GM12878 (cell line): ENCODE results near the gene TNFSF8. TPM values are rescaled to one million over a fixed set of nuclear protein-coding genes. Genes with fewer than 3 reads are reported as not detected.

Experiments
- ATAC-seq: fragments of 200-7000 bp; cut with Tn5 transposase; 3 replicates; pipeline ENCODE4 v1.9.1; 2020; ENCODE audit warnings: mild to moderate bottlenecking, moderate library complexity
- BruUV-seq: library from RNA; stranded (reverse); fragments of 400-500 nt; replicated peaks from 2 replicates; lab custom pipeline; 2021; lab: Mats Ljungman, UMichigan
- CTCF ChIA-PET: fragments of 300-600 bp; sonication (Branson Sonifier 250); formaldehyde crosslinking; extraction: SDS; loops from one replicate; lab custom pipeline; 2021; ENCODE audit warnings: inconsistent platforms; lab: Yijun Ruan, JAX
- POLR2A ChIA-PET: fragments of 350-600 bp; formaldehyde crosslinking; extraction: SDS; loops from one replicate; lab custom pipeline; 2021; ENCODE audit warnings: inconsistent platforms; lab: Charles Lee
- RAD21 ChIA-PET: fragments of 300-600 bp; sonication (Branson Sonifier 250); formaldehyde crosslinking; loops from one replicate; lab custom pipeline; 2023; ENCODE audit warnings: antibody characterized with exemption; ENCODE audit not compliant: unreplicated experiment; lab: Charles Lee
- SMC1A ChIA-PET: fragments of 300-600 bp; sonication (Branson Sonifier 250); formaldehyde crosslinking; loops from one replicate; lab custom pipeline; 2023; ENCODE audit not compliant: unreplicated experiment, uncharacterized antibody; lab: Charles Lee
- DNase-seq: peaks from one replicate; pipeline ENCODE4 v3.0.0-alpha.2; 2011; ENCODE audit warnings: low read depth, low spot score
- FAIRE-seq: peaks from 3 replicates; lab custom pipeline; 2011; peaks lifted over from hg19 to GRCh38; lab: Jason Lieb, UNC
- H2AFZ ChIP-seq: 2 replicates; pipeline ENCODE4 v1.6.0; 2011; ENCODE audit warnings: low read depth, low read length, control low read depth; ENCODE audit not compliant: control insufficient read depth
- H3K27ac ChIP-seq: 2 replicates; pipeline ENCODE4 v1.5.1; 2011; ENCODE audit warnings: control low read depth; ENCODE audit not compliant: control insufficient read depth, insufficient read depth
- H3K27me3 ChIP-seq, 2 experiments: replicated peaks in 1 of 2; 2 replicates each; pipeline versions ENCODE4 v1.6.0 to v1.6.1; 2011; ENCODE audit warnings: low read length in 1 of 2; ENCODE audit not compliant: control insufficient read depth in 2 of 2, insufficient read depth in 2 of 2
- H3K36me3 ChIP-seq, 2 experiments: 2 replicates each; pipeline ENCODE4 v1.5.1; 2011; ENCODE audit warnings: low read length in 1 of 2; ENCODE audit not compliant: control insufficient read depth in 2 of 2, insufficient read depth in 2 of 2
- H3K4me1 ChIP-seq: 2 replicates; pipeline ENCODE4 v1.6.1; 2011; ENCODE audit warnings: mild to moderate bottlenecking, low read length, moderate library complexity, mixed read lengths; ENCODE audit not compliant: control insufficient read depth, insufficient read depth
- H3K4me2 ChIP-seq: 2 replicates; pipeline ENCODE4 v1.6.0; 2011; ENCODE audit warnings: control low read depth; ENCODE audit not compliant: control insufficient read depth, insufficient read depth
- H3K4me3 ChIP-seq: fragments of 200-600 bp; sonication (generic); 2 replicates; pipeline ENCODE4 v1.5.1; 2016
- H3K79me2 ChIP-seq: 2 replicates; pipeline ENCODE4 v1.6.0; 2011; ENCODE audit warnings: low read length; ENCODE audit not compliant: control insufficient read depth, insufficient read depth
- H3K9ac ChIP-seq: 2 replicates; pipeline ENCODE4 v1.8.0; 2011; ENCODE audit warnings: low read length, control low read depth, mixed read lengths; ENCODE audit not compliant: control insufficient read depth, insufficient read depth
- H3K9me3 ChIP-seq: replicated peaks from 3 replicates; pipeline ENCODE4 v1.5.1; 2011; ENCODE audit warnings: mild to moderate bottlenecking, low read length; ENCODE audit not compliant: control insufficient read depth, insufficient read depth
- H4K20me1 ChIP-seq: 2 replicates; pipeline ENCODE4 v1.6.0; 2011; ENCODE audit not compliant: control insufficient read depth, insufficient read depth
- BCL3 ChIP-seq: IDR thresholded peaks from 2 replicates; pipeline ENCODE4 v1.6.1; 2011; ENCODE audit warnings: borderline replicate concordance, low read depth, mild to moderate bottlenecking, moderate library complexity, low read length; ENCODE audit not compliant: insufficient read depth, poor library complexity, severe bottlenecking
- GABPA ChIP-seq: IDR thresholded peaks from 2 replicates; pipeline ENCODE4 v1.6.1; 2014; ENCODE audit warnings: antibody characterized with exemption, low read depth, mild to moderate bottlenecking, inconsistent platforms
- JUNB ChIP-seq: IDR thresholded peaks from 2 replicates; pipeline ENCODE4 v1.6.1; 2016; ENCODE audit warnings: antibody characterized with exemption, mild to moderate bottlenecking
- LARP7 ChIP-seq: fragments of 450-650 bp; IDR thresholded peaks from 2 replicates; pipeline ENCODE4 v1.6.1; 2017; ENCODE audit warnings: mild to moderate bottlenecking
- MTA2 ChIP-seq: fragments of 450-650 bp; IDR thresholded peaks from 2 replicates; pipeline ENCODE4 v1.6.1; 2016; ENCODE audit warnings: low read depth, mild to moderate bottlenecking, moderate library complexity
- NKRF ChIP-seq: fragments of 450-650 bp; conservative IDR thresholded peaks from 2 replicates; pipeline ENCODE4 v1.6.1; 2017; ENCODE audit warnings: mild to moderate bottlenecking, moderate library complexity
- NR2C2 ChIP-seq: IDR thresholded peaks from 2 replicates; pipeline ENCODE4 v1.6.1; 2011; ENCODE audit warnings: borderline replicate concordance, low read depth; ENCODE audit not compliant: control insufficient read depth, insufficient read length
- NR2F1 ChIP-seq: fragments of 450-650 bp; conservative IDR thresholded peaks from 2 replicates; pipeline ENCODE4 v1.6.1; 2017; ENCODE audit warnings: mild to moderate bottlenecking
- NRF1 ChIP-seq: conservative IDR thresholded peaks from 2 replicates; pipeline ENCODE4 v1.6.1; 2011; ENCODE audit warnings: mild to moderate bottlenecking, low read depth, low read length, improper control_type of control experiment
- ZBTB11 ChIP-seq: fragments of 450-650 bp; formaldehyde crosslinking; IDR thresholded peaks from 2 replicates; pipeline ENCODE4 v1.5.0; 2022; ENCODE audit warnings: mild to moderate bottlenecking, missing genetic modification characterization
- ZNF217 ChIP-seq: fragments of 450-650 bp; IDR thresholded peaks from 2 replicates; pipeline ENCODE4 v1.6.1; 2017; ENCODE audit warnings: antibody characterized with exemption, mild to moderate bottlenecking
- WGBS: methylation state at CpG from one replicate; pipeline ENCODE4 v1.1.6; 2016; ENCODE audit warnings: low lambda C conversion rate; ENCODE audit not compliant: insufficient replicate concordance, insufficient coverage; ENCODE audit errors: missing lambda C conversion rate; 5-methylcytosine and 5-hydroxymethylcytosine counted together
- in situ Hi-C: fragments of 300-500 bp; cut with MboI; formaldehyde crosslinking; loops from 9 replicates; pipeline ENCODE4 v1.14.3; 2018; ENCODE audit warnings: mixed read lengths
- intact Hi-C: fragments of 100-400 bp; cut with micrococcal nuclease; formaldehyde crosslinking; loops from one replicate; pipeline ENCODE4 v1.14.2; 2022; ENCODE audit not compliant: unreplicated experiment
- polyA plus RNA-seq, 11 experiments: library from polyadenylated mRNA; depleted of rRNA in 4 of 11; unstranded in 6 of 11; stranded (reverse) in 5 of 11; fragments of >200 nt; fragmentation: Nextera tagmentation in 4 of 11; fragmentation: Illumina TruSeq in 1 of 11; extraction: Ambion mirVana in 4 of 11; extraction: Trizol in 1 of 11; gene quantifications; 1 replicate in 1 of 11; 2 replicates in 10 of 11; pipeline versions ENCODE4 v1.2.1 to v1.2.3, GENCODE V29; 2011 to 2016; ENCODE audit warnings: inconsistent platforms in 2 of 11, missing spikeins in 2 of 11, low read depth in 1 of 11
- total RNA-seq, 4 experiments: library from RNA; depleted of rRNA in 3 of 4; stranded (reverse); fragments of >200 nt in 3 of 4; fragmentation: Illumina TruSeq in 1 of 4; extraction: Trizol in 1 of 4; gene quantifications; 2 replicates each; pipeline versions ENCODE4 v1.2.1 to v1.2.3, GENCODE V29; 2013 to 2021

Gene TNFSF8
- total and polyA plus RNA-seq, 10 of the 15 experiments (the other 5 are each of a cell fraction or from before 2014, with no cell fraction given), result 0.10 to 0.29 (median 0.15) TPM; not detected in 7

- Histone ChIP-seq H4K20me1 (no peaks in the 10 kb centered on the region; the same call in 1 of the 2 replicates), H3K9ac (no peak overlapping the region), H3K27ac (no peak overlapping the region), H3K79me2 (no peaks in the 10 kb centered on the region), H3K36me3 (no peaks in the 10 kb centered on the region), H3K4me1 (peaks cover 11% of the 10 kb centered on the region), H3K4me3 (no peak overlapping the region), H3K9me3 (no peaks in the 10 kb centered on the region), H3K4me2 (no peak overlapping the region), H2AFZ (no peak overlapping the region), H3K27me3 (0 out of 4 replicates have a peak, but pooled peaks cover 1 to 4% of the 10 kb centered on the region in 2 experiments)
- CTCF ChIA-PET, result interaction anchor here (0.8 to 7.6 kb wide), 22 partner anchors 8 to 252 kb away, joined by 3 to 52 read pairs (median 4); partner anchors contain the start of gene TEX48
- BruUV-seq, result no TSS peak
- intact Hi-C loops (loop anchor here (2.0 kb wide), 1 partner anchor 101 kb away; no protein-coding TSS in a partner anchor), in situ Hi-C loops (loop anchor here (5.0 kb wide), 2 partner anchors 99 to 236 kb away; no protein-coding TSS in a partner anchor)
- DNase-seq (no peak), ATAC-seq (no peak), FAIRE-seq (no peak)
- POLR2A ChIA-PET, result interaction anchor here (0.9 kb wide), 1 partner anchor 101 kb away, joined by 4 read pairs; no protein-coding TSS in a partner anchor
- SMC1A ChIA-PET, result interaction anchor here (0.9 to 2.8 kb wide), 10 partner anchors 10 to 233 kb away, joined by 3 to 12 read pairs (median 4); no protein-coding TSS in a partner anchor
- 38% methylated on average over 4 of the region's 4 CpGs for WGBS
- TF ChIP-seq BCL3 (no peak), NKRF (no peak), NRF1 (no peak), NR2F1 (no peak), ZBTB11 (CRISPR knock-in tag) (no peak), GABPA (no peak), JUNB (no peak), MTA2 (no peak), LARP7 (no peak), NR2C2 (no peak), ZNF217 (no peak)
- RAD21 ChIA-PET, result interaction anchor here (0.8 to 1.7 kb wide), 5 partner anchors 56 to 103 kb away, joined by 3 to 8 read pairs (median 3); no protein-coding TSS in a partner anchor
Measured at GRCh38 chr9:114913656-114914055, 16.7 kb downstream of the TNFSF8 start.
